GM12873 (cell line): ENCODE results near the gene SMIM41.

ENCODE experiments used
- TF ChIP-seq, protein P1 (sequence below): IDR thresholded peaks from 2 replicates; pipeline ENCODE4 v1.5.1; 2012; ENCODE audit warnings: low read depth, mild to moderate bottlenecking, moderate library complexity, low read length, control low read depth; ENCODE audit not compliant: insufficient read depth; ENCODE audit errors: missing control alignments

SMIM41 gene

DNA sequence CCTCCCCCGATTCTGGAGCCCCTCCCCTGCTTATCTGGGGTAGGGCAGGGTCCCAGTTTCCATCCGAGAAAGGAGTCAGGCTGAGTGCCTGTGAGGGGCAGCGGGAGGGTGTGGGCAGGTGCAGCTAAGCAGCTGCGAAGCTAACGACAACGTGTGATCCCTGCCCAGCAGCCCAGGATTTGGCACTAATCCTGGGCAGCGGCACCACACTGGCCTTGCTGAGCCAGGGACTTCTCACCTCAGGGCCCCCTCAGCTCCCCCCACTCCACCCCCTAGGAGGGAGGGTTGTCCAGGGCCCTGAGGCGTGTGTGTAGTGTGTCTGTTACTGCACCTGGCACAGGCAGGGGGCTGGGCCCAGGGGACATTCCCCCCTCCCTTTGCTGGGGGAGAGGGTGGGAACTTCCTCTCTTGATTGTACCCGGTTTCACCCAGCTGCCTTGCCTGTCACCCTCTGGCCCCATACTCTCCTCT, 1.8 kb downstream of the SMIM41 start:
- TF ChIP-seq, protein P1, sequence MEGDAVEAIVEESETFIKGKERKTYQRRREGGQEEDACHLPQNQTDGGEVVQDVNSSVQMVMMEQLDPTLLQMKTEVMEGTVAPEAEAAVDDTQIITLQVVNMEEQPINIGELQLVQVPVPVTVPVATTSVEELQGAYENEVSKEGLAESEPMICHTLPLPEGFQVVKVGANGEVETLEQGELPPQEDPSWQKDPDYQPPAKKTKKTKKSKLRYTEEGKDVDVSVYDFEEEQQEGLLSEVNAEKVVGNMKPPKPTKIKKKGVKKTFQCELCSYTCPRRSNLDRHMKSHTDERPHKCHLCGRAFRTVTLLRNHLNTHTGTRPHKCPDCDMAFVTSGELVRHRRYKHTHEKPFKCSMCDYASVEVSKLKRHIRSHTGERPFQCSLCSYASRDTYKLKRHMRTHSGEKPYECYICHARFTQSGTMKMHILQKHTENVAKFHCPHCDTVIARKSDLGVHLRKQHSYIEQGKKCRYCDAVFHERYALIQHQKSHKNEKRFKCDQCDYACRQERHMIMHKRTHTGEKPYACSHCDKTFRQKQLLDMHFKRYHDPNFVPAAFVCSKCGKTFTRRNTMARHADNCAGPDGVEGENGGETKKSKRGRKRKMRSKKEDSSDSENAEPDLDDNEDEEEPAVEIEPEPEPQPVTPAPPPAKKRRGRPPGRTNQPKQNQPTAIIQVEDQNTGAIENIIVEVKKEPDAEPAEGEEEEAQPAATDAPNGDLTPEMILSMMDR = no peak

DNA sequence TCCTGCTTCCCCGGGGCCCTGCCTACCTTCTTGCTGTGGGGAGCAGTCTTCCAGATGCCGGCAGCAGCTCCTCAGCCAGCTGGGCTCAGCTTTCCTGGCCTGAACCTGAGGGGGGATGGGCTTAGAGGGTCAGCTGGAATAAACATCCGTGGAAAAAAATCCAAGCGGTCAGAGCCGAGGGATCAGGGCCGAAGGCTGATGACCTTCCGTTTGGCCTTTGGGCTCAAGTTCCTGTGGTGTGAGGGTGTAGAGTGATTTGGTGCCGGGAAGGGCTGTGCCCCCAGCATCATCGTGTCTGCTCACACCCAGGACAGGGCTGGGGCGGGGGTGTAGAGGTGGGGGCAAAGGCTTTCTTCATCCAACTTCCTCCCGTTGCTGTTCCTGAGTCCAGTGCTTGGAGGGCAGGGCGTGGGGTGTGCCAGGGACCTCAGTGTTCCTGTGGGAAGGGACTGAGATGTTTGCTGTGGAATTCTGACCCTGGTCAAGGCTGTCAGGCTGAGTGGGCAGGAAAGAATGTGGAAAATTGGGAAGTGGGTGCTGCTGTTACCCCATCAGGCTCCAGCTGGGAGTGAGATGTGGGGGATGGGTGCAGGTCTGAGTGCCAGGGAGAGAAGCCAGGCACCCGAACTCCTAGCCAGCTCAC, 2.6 kb downstream of the SMIM41 start:
- TF ChIP-seq, protein P1 = no peak

DNA sequence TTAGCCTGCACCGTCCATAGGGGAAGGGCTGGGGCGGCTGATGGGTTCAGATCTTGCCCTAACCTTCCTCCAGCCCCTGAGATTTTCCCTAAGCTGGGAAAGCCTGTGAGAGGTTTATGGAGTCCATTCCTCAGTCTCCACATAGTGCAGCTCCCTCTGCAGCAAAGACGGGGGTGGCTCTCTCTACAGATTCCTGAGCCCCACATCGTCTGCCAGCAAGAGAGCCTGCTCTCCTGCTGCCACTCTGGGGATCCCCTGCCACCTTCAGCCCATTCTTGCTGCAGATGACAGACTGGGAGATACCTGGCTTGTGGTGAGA, 3.1 kb downstream of the SMIM41 start:
- TF ChIP-seq, protein P1 = no peak

- TF ChIP-seq, protein P1 = peak; percentile 98
Observed at GRCh38 chr12:52082988-52083637, 3.6 kb downstream of the SMIM41 start.

DNA sequence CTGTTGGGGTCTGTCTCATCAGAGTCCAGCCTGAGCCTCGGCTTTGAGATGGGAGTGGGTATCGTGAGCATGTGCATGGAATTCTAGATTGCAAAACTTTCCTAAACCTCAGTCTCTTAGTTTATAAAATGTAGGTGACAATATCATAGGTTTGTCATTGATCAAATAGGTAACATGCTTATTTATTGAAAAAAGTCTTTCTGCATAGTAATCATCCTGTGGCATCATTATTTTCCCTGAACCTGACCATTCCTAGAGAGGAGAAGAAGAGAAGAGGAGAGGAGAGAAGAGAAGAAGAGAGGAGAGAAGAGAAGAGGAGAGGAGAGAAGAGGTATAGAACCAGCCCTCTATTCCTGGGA, 4.1 kb downstream of the SMIM41 start:
- TF ChIP-seq, protein P1 = no peak

DNA sequence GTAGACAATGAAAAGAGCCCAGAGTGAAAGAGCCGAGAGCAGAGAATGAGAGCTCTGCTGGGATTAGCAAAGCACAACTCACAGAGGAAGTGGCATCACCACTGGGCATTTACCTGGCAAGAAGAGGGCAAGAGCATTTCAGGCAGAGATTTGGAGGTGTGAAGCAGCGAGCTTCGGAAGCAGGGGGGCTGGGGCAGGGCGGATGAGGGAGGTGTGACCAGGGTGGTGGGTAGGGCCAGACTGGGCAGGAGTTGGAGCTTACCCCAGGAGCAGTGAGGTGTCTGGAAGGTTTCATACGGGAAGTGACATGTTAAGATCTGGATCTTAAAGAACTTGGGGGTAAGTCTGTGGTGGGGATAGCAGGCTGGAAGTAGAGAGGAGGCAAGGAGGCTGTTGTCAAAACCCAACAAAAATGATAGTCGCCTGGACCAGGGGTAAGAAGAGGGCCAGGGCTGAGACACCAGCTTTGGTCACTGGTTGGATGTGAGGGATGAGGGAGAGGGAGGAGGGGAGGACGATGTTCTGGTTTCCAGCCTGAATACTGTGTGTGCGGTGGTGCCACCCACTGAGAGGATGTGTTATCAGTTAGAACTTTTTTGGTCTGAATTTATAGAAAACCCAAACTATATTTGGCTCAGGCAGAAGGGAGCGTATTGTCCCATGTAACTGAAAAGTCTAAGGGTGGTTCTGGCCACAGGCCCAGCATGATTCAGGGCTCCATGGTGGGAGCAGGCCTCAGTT, 5.2 kb downstream of the SMIM41 start:
- TF ChIP-seq, protein P1 = no peak

- TF ChIP-seq, protein P1 = no peak
Observed at GRCh38 chr12:52085682-52086180, 6.2 kb downstream of the SMIM41 start.
